ENCODE data around the gene ESPNL.
"Not testable (repeated sequence)": the region's sequence is repeated elsewhere in the genome, so short reads cannot be mapped to it uniquely, and the experiment has no call there.

Gene ESPNL

DNA sequence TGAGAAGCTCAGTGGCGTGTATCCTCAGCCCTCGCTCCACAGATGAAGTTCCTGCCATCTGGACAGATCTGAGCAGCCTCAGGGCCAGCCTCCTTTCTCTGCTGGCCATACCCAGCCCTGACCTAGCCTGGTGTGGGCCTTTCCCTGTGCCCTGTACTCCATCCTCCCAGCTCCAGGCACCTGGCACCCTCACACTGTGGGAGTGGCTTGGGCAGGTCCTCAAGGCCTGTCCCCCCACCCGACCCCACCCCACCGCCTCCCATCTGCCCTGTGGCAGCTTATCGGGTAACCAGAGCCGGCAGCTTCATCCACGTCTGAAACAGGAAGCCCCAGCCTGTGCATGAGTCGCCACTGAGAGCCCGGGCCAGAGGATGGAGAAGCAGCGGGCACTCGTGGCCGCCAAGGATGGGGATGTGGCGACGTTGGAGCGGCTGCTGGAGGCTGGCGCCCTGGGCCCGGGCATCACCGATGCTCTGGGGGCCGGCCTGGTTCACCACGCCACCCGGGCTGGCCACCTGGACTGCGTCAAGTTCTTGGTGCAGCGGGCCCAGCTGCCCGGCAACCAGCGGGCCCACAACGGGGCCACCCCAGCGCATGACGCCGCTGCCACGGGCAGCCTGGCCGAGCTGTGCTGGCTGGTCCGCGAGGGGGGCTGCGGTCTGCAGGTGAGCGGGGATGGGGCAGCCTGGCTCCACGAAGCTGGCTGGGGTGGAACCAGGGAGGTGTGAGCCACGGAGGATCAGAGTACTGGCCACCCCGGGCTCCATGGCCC lies at the start of gene ESPNL:
ESPNL (plus strand) TSS at position 292 of the 772 bp plus-strand sequence; CDS start at position 372, 80 bp downstream.
- no peak for DNase-seq

GRCh38 chr2:238053191-238053776 lies 46.9 kb upstream of the ESPNL start:
- DNase-seq: peak; percentile 22

GRCh38 chr2:238055841-238056240 lies 44.3 kb upstream of the ESPNL start:
- no peak for DNase-seq

- not testable (repeated sequence) for DNase-seq
These were observed 42.2 kb upstream of the ESPNL start for GRCh38 chr2:238057696-238058575.

DNA sequence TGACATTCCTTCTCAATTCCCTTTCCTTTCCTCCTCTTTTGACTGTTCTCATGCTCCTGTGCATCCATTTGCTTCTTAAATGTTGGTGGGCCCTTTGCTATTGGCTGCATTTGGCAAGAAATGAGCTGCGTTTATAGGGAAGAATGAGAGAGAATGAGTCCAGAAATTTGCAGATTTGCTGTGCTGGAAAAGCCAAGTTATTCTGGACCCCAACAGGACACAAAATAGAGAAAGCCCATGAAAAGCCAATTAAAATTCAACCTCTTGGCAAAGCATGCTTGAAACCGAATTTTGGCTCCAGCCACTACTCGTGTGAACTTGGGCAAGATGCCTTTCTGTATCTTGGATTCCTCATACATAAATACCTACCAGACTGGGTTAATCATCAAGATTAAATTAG lies 40.6 kb upstream of the ESPNL start:
- DNase-seq: no peak

- DNase-seq: peak; percentile 40
These were observed 40.0 kb upstream of the ESPNL start for GRCh38 chr2:238060096-238060541.

DNA sequence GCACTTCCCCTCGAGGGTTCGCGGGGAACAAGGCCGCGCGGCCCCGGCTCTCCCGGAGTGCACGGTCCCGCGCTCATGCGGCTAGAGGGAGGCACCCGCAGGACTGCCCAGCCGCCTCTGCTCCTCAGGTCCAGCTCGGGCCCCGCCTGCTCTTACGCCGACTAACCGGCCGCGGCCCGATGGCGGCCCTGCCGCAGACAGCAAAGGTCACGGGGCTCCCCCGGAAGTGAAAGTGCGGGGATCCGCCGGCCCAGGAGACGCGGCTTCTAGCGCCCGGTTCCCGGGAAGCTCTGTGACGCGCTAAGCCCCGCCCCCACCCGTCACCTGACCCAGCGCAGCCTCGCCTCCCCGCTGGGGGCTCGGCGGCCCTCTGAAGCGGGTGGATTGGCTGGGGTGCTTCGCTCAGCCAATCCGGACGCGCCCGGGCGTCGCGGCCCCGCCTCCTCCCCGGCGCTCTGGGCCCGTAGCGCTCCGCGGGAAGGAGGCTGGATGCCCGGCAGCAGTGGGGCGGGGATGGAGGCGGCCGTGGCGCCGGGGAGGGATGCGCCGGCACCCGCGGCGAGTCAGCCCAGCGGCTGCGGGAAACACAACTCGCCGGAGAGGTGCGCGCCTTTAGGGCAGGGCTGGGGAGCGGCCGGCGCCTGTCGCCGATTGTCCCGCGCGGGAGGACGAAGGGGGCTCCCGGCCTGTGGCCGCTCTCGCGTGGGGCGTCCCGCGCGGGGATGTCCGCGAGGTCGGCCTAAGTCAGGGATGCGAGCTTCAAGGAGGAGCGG lies 39.4 kb upstream of the ESPNL start, which contains the start of gene SCLY:
SCLY (plus strand) TSS at position 460 of the 773 bp plus-strand sequence; CDS start at position 514, 54 bp downstream.
- peak; percentile 98 for DNase-seq

DNA sequence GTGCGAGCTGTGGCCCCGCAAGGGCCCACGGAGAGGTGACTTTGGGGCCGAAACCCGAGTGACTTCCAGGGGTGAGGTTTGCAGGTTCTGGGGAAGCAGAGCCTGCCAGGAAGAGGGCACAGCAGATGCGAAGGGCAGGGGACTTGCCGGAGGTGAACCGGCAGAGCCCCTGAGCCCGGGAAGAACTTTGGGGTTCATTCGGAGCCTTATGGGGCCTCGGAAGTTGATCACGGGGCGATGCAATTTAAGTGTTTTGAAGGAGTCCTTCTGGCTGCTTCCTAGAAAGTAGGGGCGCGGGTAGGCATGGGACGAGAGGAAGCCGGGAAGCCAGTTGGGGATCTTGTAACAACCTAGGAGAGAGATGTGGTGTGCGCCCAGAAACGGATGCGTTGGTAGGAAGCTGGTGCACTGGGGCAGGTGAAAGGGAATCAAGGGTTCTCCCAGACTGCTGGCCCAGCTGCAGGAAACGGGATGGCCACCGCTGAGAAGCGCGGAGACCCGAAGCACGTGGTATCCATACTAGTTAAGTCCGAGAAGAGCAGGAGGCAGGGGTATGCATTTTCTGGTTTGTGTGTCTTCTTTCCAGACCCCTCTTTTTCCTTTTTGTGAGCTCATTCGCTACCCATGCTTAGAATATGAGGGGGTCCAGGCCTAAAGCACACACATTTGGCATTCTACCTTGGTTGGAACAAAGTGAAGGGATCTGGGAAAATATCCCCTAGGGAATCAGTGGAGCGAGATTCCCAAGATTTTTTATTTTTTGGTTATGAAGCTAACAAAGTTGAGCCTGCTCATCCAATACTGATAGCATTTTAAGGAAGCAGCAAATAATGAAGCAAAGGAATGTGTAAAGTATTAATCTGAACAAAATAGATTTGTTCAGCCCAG lies 38.6 kb upstream of the ESPNL start:
- DNase-seq: peak; percentile 56

DNA sequence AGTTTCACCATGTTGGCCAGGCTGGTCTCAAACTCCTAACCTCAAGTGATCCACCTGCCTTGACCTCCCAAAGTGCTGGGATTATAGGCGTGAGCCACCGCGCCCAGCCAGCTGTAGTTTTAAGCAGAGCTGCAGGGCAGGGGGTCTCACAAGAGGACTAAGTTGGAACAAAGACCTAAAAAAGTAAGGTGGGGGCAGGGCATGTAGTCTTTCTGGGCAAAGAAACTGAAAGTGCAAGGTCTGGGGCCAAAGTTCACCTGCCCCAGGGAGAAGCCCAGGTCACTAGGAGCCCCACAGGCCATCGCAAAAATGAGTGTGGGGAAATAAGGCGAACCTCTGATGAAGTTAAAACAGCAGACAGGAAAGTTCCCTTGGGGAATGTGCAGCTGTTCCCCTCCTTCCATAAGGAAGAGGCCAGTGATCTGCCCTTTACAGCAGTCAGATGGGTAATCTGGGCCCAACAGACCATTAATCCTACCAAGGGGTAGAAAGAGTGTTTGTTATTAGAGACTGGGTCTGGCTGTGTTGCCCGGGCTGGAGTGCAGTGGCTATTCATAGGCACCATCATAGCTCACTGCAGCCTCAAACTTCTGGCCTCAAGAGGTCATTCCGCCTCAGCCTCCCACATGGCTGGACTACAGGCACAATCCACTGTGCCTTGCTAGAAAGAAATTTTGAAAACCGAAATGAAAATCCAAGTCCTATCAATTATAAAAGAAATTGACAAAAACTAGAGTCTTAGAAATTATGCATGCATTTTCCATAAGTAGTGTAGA lies 36.5 kb upstream of the ESPNL start:
- no peak for DNase-seq

DNA sequence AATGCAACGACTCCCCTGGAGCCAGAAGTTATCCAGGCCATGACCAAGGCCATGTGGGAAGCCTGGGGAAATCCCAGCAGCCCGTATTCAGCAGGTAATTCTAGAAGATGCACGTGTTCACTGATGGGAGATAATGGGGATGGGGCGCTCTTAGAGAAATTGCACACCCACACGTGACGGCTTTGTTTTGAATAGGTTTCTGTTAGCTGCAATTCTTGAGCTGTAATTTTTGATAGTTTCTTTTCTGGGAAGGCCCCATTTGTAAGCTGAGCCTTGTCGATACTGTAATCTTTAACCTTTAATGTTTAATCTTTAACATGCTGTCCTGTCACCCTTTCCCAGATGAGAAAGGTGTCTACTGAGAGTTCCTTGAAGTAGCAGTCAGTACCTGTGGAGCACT lies 35.8 kb upstream of the ESPNL start:
- no peak for DNase-seq

GRCh38 chr2:238065071-238065846 lies 34.9 kb upstream of the ESPNL start:
- no peak for DNase-seq

GRCh38 chr2:238066218-238066617 lies 33.9 kb upstream of the ESPNL start:
- DNase-seq: no peak

GRCh38 chr2:238066718-238067117 lies 33.4 kb upstream of the ESPNL start:
- not testable (repeated sequence) for DNase-seq

- DNase-seq: no peak
These were observed 32.2 kb upstream of the ESPNL start for GRCh38 chr2:238067939-238068338.

DNA sequence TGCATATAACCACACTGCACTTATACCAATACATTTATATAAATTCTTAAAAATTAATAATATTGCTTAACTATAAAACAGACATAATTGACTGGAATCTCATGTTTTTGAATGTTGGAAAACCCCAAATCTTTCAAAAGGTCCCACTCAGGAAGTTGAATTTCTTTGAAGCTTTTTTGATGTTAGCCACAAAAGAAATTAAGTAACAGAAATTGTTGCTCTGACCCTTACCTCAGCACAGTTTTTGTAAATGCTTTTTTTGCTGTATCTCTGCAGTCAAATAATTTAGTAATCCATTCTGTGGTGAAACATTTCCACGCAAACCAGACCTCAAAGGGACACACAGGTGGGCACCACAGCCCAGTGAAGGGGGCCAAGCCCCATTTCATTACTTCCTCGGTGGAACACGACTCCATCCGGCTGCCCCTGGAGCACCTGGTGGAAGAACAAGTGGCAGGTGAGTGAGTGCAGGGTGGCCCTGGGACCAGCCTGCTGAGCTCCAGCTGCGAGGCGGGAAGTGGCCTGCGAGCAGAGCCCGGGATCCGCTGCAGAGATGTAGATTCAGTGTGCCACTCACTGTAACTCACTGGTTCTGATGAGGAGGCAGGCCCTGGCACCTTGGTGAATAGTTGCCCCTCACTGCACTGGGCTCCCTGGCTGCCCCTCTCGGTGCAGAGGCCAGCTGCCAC lies 31.0 kb upstream of the ESPNL start:
- no peak for DNase-seq

DNA sequence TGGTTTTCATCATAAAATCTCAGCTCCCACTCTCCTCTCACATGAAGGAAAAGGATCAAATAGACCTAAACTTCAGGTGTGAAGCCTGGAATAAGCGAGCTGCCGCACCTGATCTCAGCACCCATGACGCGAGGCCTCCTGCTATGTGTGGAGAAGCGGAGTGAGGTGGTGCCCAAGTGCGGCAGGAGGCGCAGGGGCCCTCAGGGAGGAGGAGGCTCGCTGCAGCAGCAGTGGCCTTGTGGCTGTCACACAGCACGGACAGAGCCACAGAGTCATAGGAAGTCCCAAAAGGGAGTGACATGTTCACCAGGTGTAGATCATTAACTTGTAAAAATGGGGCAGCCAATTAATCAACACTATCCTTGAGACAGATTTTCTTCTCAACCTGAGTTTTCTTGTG lies 30.3 kb upstream of the ESPNL start:
- no peak for DNase-seq

DNA sequence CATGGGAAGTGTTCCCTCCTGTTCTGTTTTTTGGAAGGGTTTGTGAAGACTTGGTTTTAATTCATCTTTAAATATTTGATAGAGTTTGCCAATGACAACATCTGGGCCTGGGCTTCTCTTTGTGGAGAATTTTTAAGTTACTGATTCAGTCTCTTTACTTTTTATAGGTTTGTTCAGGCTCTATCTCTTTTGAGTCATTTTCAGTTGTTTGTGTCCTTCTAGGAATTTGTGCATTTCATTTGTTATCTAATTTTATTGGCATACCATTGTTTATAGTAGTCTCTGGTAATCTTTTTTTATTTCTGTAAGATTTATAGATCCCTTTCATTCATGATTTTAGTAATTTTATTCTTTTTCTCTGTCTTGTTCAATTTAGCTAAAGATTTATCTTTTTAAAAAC lies 24.7 kb upstream of the ESPNL start:
- DNase-seq: no peak

DNA sequence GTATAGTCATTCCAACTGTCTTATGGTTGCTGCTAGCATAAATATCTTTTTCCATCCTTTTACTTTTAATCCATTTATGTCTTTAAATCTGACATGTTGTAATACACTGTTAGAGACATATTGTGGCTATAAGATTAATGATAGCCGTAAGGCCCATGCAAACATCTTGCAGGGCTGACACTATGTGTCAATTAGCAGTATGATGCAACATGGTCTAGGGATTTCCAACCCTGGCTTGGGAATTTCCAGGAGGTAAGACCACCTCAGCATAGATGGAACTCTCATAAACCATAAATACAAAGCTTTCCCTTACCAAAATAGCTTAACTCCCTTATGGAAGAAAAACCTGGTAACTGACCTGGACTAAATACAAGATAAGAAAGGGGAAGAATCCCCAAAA lies 22.8 kb upstream of the ESPNL start:
- no peak for DNase-seq

DNA sequence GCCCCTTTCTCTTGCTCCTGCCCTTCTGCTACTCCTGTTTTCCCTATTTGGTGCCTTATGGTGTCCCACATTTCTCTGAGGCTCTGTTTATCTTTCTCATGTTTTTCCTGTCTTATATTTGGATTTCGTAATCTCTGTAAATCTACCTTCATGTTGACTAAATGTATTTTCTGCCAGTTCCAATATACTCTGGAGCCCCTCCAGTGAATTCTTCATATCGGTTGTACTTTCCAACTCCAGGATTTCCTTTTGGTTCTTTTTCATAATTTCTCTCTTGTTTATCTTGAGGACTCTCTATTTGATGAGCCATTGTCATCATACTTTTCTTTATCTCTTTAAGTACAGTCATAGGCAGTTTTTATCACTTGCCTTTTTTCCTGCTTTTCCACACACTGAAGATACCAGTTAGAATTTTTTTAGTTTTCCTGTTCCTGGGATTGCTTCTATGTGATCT lies 20.2 kb upstream of the ESPNL start:
- DNase-seq: no peak
